Endothelial cell of umbilical vein (primary cell): ENCODE results near the gene KDM3B.

Experiments
- CTCF ChIP-seq, 2 donors: IDR thresholded peaks; 1 replicate in 1 of 2; 2 replicates in 1 of 2; pipeline ENCODE4 v1.5.1; 2011; ENCODE audit warnings: low read length in 2 of 2, mild to moderate bottlenecking in 2 of 2, moderate library complexity in 2 of 2, control low read depth in 1 of 2, inconsistent platforms in 1 of 2, low read depth in 1 of 2; ENCODE audit not compliant: insufficient read depth in 1 of 2; ENCODE audit errors: extremely low read depth in 1 of 2
- JUN ChIP-seq: IDR thresholded peaks from 2 replicates; pipeline ENCODE4 v1.6.1; 2011; ENCODE audit warnings: borderline replicate concordance, low read depth; ENCODE audit not compliant: insufficient read length, insufficient read depth

- TF ChIP-seq CTCF (IDR thresholded peaks at IDR 0.05; ENCODE audit: extremely low read depth in 1 of 2, insufficient read depth in 1 of 2, low read depth in 1 of 2, low read length in 2 of 2), result no peak
- TF ChIP-seq JUN, result no peak
Measured at GRCh38 chr5:138458856-138459255, 106.4 kb downstream of the KDM3B start.
